GM23338 (cell line): ENCODE data around the gene MARS2. TPM values are rescaled to one million over a fixed set of nuclear protein-coding genes. Genes with fewer than 3 reads are reported as not detected.

Experiments
- ATAC-seq: fragments of 200-7000 bp; cut with Tn5 transposase; 3 replicates; pipeline ENCODE4 v1.9.1; 2020
- DNase-seq: peaks from one replicate; pipeline ENCODE4 v3.0.0-alpha.2; 2015; ENCODE audit warnings: low spot score
- H2AFZ ChIP-seq: fragments of 200-600 bp; sonication (generic); 2 replicates; pipeline ENCODE4 v1.8.0; 2016; ENCODE audit warnings: antibody characterized with exemption, mild to moderate bottlenecking, moderate library complexity
- H3F3A ChIP-seq: fragments of 200-600 bp; sonication (generic); replicated peaks from 2 replicates; pipeline ENCODE4 v1.8.0; 2017; ENCODE audit warnings: antibody characterized with exemption, mixed run types, low read depth
- H3K27ac ChIP-seq: fragments of 200-600 bp; sonication (generic); 2 replicates; pipeline ENCODE4 v1.6.1; 2016; ENCODE audit warnings: low read depth
- H3K27me3 ChIP-seq: fragments of 200-600 bp; sonication (generic); 2 replicates; pipeline ENCODE4 v1.8.0; 2016; ENCODE audit warnings: mild to moderate bottlenecking, mixed run types, moderate library complexity; ENCODE audit not compliant: insufficient read depth
- H3K36me3 ChIP-seq: fragments of 200-600 bp; sonication (generic); 2 replicates; pipeline ENCODE4 v1.8.0; 2016; ENCODE audit warnings: mild to moderate bottlenecking; ENCODE audit not compliant: insufficient read depth
- H3K4me1 ChIP-seq: fragments of 200-600 bp; sonication (generic); 2 replicates; pipeline ENCODE4 v1.8.0; 2016; ENCODE audit warnings: mild to moderate bottlenecking, moderate library complexity; ENCODE audit not compliant: insufficient read depth
- H3K4me2 ChIP-seq: fragments of 200-600 bp; sonication (generic); 2 replicates; pipeline ENCODE4 v1.7.1; 2017; ENCODE audit warnings: mixed run types
- H3K4me3 ChIP-seq: fragments of 200-600 bp; sonication (generic); 2 replicates; pipeline ENCODE4 v1.6.1; 2016; ENCODE audit warnings: mixed run types
- H3K79me2 ChIP-seq: fragments of 200-600 bp; sonication (generic); replicated peaks from 2 replicates; pipeline ENCODE4 v1.8.0; 2017; ENCODE audit warnings: mild to moderate bottlenecking; ENCODE audit not compliant: insufficient read depth
- H3K9me2 ChIP-seq: fragments of 200-600 bp; sonication (generic); 2 replicates; pipeline ENCODE4 v1.8.0; 2017; ENCODE audit not compliant: insufficient read depth
- H4K20me1 ChIP-seq: fragments of 200-600 bp; sonication (generic); replicated peaks from 2 replicates; pipeline ENCODE4 v1.8.0; 2017; ENCODE audit warnings: mild to moderate bottlenecking; ENCODE audit not compliant: insufficient read depth
- H3K27ac Mint-ChIP-seq: 2 replicates; pipeline ENCODE4 v1.8.0; 2020; ENCODE audit warnings: inconsistent platforms, mild to moderate bottlenecking, moderate library complexity, mixed read lengths
- H3K27me3 Mint-ChIP-seq: 3 replicates; pipeline ENCODE4 v1.8.0; 2022; ENCODE audit warnings: low read depth, mild to moderate bottlenecking, moderate library complexity, mixed read lengths, inconsistent platforms; ENCODE audit not compliant: insufficient read depth, poor library complexity
- H3K36me3 Mint-ChIP-seq: 3 replicates; pipeline ENCODE4 v1.8.0; 2021; ENCODE audit warnings: low read depth, mild to moderate bottlenecking, inconsistent platforms, moderate library complexity, mixed read lengths
- H3K4me1 Mint-ChIP-seq: 3 replicates; pipeline ENCODE4 v1.8.0; 2020; ENCODE audit warnings: mild to moderate bottlenecking, inconsistent platforms, mixed read lengths
- H3K4me3 Mint-ChIP-seq: 3 replicates; pipeline ENCODE4 v1.8.0; 2021; ENCODE audit warnings: moderate library complexity, mild to moderate bottlenecking, inconsistent platforms, mixed read lengths
- H3K9me3 Mint-ChIP-seq: 3 replicates; pipeline ENCODE4 v1.8.0; 2020; ENCODE audit warnings: moderate library complexity, mild to moderate bottlenecking, inconsistent platforms, mixed read lengths
- CREB1 ChIP-seq: fragments of 250-450 bp; sonication (Bioruptor Pico); IDR thresholded peaks from 2 replicates; pipeline ENCODE4 v1.5.0; 2020; ENCODE audit warnings: low read depth, mild to moderate bottlenecking, moderate library complexity
- EZH2 ChIP-seq: fragments of 200-600 bp; sonication (generic); IDR thresholded peaks from one replicate; pipeline ENCODE4 v1.8.0; 2017; ENCODE audit warnings: antibody characterized with exemption, mild to moderate bottlenecking, low read depth; ENCODE audit not compliant: unreplicated experiment
- EZH2phosphoT487 ChIP-seq: fragments of 200-600 bp; sonication (generic); IDR thresholded peaks from one replicate; pipeline ENCODE4 v1.8.1; 2018; ENCODE audit warnings: antibody characterized with exemption; ENCODE audit not compliant: unreplicated experiment
- JUNB ChIP-seq: IDR thresholded peaks from one replicate; pipeline ENCODE4 v1.6.1; 2016; ENCODE audit warnings: antibody characterized with exemption; ENCODE audit not compliant: unreplicated experiment
- NANOG ChIP-seq: IDR thresholded peaks from 2 replicates; pipeline ENCODE4 v1.6.1; 2016; ENCODE audit warnings: antibody characterized with exemption, borderline replicate concordance
- POLR2AphosphoS5 ChIP-seq: IDR thresholded peaks from 2 replicates; pipeline ENCODE4 v1.6.1; 2016; ENCODE audit warnings: antibody characterized with exemption, low read depth
- STAT1 ChIP-seq: IDR thresholded peaks from one replicate; pipeline ENCODE4 v1.6.1; 2016; ENCODE audit warnings: antibody characterized with exemption; ENCODE audit not compliant: unreplicated experiment
- ZNF114 ChIP-seq: fragments of 250-450 bp; sonication (Bioruptor Pico); IDR thresholded peaks from 2 replicates; pipeline ENCODE4 v1.5.0; 2020; ENCODE audit warnings: mild to moderate bottlenecking, moderate library complexity
- ZNF331 ChIP-seq: fragments of 250-450 bp; sonication (Bioruptor Pico); IDR thresholded peaks from 2 replicates; pipeline ENCODE4 v1.5.0; 2020; ENCODE audit warnings: low read depth, mild to moderate bottlenecking, moderate library complexity
- polyA plus RNA-seq: library from polyadenylated mRNA; unstranded; fragments of >200 nt; fragmentation: Nextera tagmentation; extraction: Ambion mirVana; gene quantifications from 2 replicates; pipeline ENCODE4 v1.2.1, GENCODE V29; 2016
- total RNA-seq: library from RNA; depleted of rRNA; stranded (reverse); fragments of >200 nt; shearing (Covaris generic); gene quantifications from 2 replicates; pipeline ENCODE4 v1.2.3, GENCODE V29; 2014
- TF ChIP-seq, protein P1 (sequence below): IDR thresholded peaks from one replicate; pipeline ENCODE4 v1.6.1; 2018; ENCODE audit warnings: antibody characterized with exemption; ENCODE audit not compliant: unreplicated experiment
- TF ChIP-seq, protein P2 (sequence below): fragments of 250-450 bp; sonication (Bioruptor Pico); IDR thresholded peaks from 2 replicates; pipeline ENCODE4 v1.5.0; 2020; ENCODE audit warnings: mild to moderate bottlenecking, moderate library complexity
- TF ChIP-seq, protein P3 (sequence below): IDR thresholded peaks from 2 replicates; pipeline ENCODE4 v1.6.1; 2016; ENCODE audit warnings: antibody characterized with exemption
- TF ChIP-seq, protein P4 (sequence below), 2 experiments: fragments of 200-600 bp in 1 of 2; sonication (generic) in 1 of 2; conservative IDR thresholded peaks; 2 replicates each; pipeline versions ENCODE4 v1.5.1 to v1.6.1; 2016 to 2017; ENCODE audit warnings: antibody characterized with exemption in 2 of 2, low read depth in 2 of 2, mild to moderate bottlenecking in 2 of 2, moderate library complexity in 1 of 2

The MARS2 gene
- total and polyA plus RNA-seq, 2 experiments from 2014 or later = 13.7 to 48.2 TPM

DNA sequence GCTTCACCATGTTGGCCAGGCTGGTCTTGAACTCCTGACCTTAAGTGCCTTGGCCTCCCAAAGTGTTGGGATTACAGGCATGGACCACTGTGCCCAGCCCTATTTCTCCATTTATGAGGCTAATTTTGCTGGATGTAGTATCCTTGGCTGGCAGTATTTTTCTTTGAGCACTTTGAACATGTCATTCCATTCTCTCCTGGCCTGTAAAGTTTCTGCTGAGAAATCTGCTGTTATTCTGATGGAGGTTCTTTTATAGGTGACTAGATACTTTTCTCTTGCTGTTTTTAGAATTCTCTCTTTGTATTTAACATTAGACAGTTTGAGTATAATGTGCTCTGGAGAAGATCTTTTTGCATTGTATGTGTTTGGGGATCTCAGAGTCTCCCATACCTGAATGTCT is 38.9 kb upstream of the MARS2 start:
- no peak for ATAC-seq
- H3K4me1 Mint-ChIP-seq = peaks cover 27% of the 10 kb centered on the region
- Histone ChIP-seq H3K27me3 (no peaks in the 10 kb centered on the region), H3F3A (0 out of 2 replicates have a peak, but pooled peaks cover 2% of the 10 kb centered on the region), H3K4me1 (peaks cover 16% of the 10 kb centered on the region; the same call in 1 of the 2 replicates), H4K20me1 (no peaks in the 10 kb centered on the region), H3K9me2 (peaks cover 5% of the 10 kb centered on the region; the same call in 1 of the 2 replicates), H2AFZ (no peak overlapping the region), H3K79me2 (no peaks in the 10 kb centered on the region; the same call in 1 of the 2 replicates), H3K4me2 (no peak overlapping the region), H3K27ac (no peak overlapping the region), H3K36me3 (0 out of 2 replicates have a peak, but pooled peaks cover 5% of the 10 kb centered on the region), H3K4me3 (no peak overlapping the region)
- no peaks in the 10 kb centered on the region for H3K27me3 Mint-ChIP-seq
- no peak overlapping the region for H3K4me3 Mint-ChIP-seq
- peaks cover 23% of the 10 kb centered on the region for H3K9me3 Mint-ChIP-seq
- H3K36me3 Mint-ChIP-seq = peaks cover 36% of the 10 kb centered on the region
- no peak for DNase-seq
- no peak for TF ChIP-seq STAT1
- TF ChIP-seq CREB1 (CRISPR knock-in tag) = no peak
- TF ChIP-seq EZH2 = no peak
- no peak for TF ChIP-seq NANOG
- TF ChIP-seq ZNF331 (CRISPR knock-in tag) = no peak
- TF ChIP-seq, protein P1, sequence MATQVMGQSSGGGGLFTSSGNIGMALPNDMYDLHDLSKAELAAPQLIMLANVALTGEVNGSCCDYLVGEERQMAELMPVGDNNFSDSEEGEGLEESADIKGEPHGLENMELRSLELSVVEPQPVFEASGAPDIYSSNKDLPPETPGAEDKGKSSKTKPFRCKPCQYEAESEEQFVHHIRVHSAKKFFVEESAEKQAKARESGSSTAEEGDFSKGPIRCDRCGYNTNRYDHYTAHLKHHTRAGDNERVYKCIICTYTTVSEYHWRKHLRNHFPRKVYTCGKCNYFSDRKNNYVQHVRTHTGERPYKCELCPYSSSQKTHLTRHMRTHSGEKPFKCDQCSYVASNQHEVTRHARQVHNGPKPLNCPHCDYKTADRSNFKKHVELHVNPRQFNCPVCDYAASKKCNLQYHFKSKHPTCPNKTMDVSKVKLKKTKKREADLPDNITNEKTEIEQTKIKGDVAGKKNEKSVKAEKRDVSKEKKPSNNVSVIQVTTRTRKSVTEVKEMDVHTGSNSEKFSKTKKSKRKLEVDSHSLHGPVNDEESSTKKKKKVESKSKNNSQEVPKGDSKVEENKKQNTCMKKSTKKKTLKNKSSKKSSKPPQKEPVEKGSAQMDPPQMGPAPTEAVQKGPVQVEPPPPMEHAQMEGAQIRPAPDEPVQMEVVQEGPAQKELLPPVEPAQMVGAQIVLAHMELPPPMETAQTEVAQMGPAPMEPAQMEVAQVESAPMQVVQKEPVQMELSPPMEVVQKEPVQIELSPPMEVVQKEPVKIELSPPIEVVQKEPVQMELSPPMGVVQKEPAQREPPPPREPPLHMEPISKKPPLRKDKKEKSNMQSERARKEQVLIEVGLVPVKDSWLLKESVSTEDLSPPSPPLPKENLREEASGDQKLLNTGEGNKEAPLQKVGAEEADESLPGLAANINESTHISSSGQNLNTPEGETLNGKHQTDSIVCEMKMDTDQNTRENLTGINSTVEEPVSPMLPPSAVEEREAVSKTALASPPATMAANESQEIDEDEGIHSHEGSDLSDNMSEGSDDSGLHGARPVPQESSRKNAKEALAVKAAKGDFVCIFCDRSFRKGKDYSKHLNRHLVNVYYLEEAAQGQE = no peak
- TF ChIP-seq, protein P2, sequence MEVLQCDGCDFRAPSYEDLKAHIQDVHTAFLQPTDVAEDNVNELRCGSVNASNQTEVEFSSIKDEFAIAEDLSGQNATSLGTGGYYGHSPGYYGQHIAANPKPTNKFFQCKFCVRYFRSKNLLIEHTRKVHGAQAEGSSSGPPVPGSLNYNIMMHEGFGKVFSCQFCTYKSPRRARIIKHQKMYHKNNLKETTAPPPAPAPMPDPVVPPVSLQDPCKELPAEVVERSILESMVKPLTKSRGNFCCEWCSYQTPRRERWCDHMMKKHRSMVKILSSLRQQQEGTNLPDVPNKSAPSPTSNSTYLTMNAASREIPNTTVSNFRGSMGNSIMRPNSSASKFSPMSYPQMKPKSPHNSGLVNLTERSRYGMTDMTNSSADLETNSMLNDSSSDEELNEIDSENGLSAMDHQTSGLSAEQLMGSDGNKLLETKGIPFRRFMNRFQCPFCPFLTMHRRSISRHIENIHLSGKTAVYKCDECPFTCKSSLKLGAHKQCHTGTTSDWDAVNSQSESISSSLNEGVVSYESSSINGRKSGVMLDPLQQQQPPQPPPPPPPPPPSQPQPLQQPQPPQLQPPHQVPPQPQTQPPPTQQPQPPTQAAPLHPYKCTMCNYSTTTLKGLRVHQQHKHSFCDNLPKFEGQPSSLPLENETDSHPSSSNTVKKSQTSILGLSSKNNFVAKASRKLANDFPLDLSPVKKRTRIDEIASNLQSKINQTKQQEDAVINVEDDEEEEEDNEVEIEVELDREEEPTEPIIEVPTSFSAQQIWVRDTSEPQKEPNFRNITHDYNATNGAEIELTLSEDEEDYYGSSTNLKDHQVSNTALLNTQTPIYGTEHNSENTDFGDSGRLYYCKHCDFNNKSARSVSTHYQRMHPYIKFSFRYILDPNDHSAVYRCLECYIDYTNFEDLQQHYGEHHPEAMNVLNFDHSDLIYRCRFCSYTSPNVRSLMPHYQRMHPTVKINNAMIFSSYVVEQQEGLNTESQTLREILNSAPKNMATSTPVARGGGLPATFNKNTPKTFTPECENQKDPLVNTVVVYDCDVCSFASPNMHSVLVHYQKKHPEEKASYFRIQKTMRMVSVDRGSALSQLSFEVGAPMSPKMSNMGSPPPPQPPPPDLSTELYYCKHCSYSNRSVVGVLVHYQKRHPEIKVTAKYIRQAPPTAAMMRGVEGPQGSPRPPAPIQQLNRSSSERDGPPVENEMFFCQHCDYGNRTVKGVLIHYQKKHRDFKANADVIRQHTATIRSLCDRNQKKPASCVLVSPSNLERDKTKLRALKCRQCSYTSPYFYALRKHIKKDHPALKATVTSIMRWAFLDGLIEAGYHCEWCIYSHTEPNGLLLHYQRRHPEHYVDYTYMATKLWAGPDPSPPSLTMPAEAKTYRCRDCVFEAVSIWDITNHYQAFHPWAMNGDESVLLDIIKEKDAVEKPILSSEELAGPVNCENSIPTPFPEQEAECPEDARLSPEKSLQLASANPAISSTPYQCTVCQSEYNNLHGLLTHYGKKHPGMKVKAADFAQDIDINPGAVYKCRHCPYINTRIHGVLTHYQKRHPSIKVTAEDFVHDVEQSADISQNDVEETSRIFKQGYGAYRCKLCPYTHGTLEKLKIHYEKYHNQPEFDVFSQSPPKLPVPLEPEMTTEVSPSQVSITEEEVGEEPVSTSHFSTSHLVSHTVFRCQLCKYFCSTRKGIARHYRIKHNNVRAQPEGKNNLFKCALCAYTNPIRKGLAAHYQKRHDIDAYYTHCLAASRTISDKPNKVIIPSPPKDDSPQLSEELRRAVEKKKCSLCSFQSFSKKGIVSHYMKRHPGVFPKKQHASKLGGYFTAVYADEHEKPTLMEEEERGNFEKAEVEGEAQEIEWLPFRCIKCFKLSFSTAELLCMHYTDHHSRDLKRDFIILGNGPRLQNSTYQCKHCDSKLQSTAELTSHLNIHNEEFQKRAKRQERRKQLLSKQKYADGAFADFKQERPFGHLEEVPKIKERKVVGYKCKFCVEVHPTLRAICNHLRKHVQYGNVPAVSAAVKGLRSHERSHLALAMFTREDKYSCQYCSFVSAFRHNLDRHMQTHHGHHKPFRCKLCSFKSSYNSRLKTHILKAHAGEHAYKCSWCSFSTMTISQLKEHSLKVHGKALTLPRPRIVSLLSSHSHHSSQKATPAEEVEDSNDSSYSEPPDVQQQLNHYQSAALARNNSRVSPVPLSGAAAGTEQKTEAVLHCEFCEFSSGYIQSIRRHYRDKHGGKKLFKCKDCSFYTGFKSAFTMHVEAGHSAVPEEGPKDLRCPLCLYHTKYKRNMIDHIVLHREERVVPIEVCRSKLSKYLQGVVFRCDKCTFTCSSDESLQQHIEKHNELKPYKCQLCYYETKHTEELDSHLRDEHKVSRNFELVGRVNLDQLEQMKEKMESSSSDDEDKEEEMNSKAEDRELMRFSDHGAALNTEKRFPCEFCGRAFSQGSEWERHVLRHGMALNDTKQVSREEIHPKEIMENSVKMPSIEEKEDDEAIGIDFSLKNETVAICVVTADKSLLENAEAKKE (CRISPR knock-in tag) = no peak
- TF ChIP-seq EZH2phosphoT487 = no peak
- no peak for TF ChIP-seq POLR2AphosphoS5
- TF ChIP-seq ZNF114 (CRISPR knock-in tag) = no peak
- TF ChIP-seq, protein P3, sequence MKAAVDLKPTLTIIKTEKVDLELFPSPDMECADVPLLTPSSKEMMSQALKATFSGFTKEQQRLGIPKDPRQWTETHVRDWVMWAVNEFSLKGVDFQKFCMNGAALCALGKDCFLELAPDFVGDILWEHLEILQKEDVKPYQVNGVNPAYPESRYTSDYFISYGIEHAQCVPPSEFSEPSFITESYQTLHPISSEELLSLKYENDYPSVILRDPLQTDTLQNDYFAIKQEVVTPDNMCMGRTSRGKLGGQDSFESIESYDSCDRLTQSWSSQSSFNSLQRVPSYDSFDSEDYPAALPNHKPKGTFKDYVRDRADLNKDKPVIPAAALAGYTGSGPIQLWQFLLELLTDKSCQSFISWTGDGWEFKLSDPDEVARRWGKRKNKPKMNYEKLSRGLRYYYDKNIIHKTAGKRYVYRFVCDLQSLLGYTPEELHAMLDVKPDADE = no peak
- TF ChIP-seq JUNB = no peak
- TF ChIP-seq, protein P4, sequence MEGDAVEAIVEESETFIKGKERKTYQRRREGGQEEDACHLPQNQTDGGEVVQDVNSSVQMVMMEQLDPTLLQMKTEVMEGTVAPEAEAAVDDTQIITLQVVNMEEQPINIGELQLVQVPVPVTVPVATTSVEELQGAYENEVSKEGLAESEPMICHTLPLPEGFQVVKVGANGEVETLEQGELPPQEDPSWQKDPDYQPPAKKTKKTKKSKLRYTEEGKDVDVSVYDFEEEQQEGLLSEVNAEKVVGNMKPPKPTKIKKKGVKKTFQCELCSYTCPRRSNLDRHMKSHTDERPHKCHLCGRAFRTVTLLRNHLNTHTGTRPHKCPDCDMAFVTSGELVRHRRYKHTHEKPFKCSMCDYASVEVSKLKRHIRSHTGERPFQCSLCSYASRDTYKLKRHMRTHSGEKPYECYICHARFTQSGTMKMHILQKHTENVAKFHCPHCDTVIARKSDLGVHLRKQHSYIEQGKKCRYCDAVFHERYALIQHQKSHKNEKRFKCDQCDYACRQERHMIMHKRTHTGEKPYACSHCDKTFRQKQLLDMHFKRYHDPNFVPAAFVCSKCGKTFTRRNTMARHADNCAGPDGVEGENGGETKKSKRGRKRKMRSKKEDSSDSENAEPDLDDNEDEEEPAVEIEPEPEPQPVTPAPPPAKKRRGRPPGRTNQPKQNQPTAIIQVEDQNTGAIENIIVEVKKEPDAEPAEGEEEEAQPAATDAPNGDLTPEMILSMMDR (conservative IDR thresholded peaks at IDR 0.05; ENCODE audit: low read depth in 2 of 2) = no peak
- H3K27ac Mint-ChIP-seq = no peak overlapping the region
